ENCODE results near the gene ADGRG2. TPM values are rescaled to one million over a fixed set of nuclear protein-coding genes. Genes with fewer than 3 reads are reported as not detected.

The ADGRG2 gene
- total RNA-seq, 1 donor from 2014 or later, result 0.81 TPM

GRCh38 chrX:18998653-18999052 lies 123.6 kb downstream of the ADGRG2 start:
- Mint-ChIP-seq H3K27ac (no peak overlapping the region), H3K27me3 (no peaks in the 10 kb centered on the region), H3K36me3 (ENCODE audit: insufficient read depth) (no peaks in the 10 kb centered on the region), H3K9me3 (ENCODE audit: low read depth) (no peaks in the 10 kb centered on the region), H3K4me3 (ENCODE audit: low read depth) (no peak overlapping the region), H3K4me1 (ENCODE audit: low read depth) (peaks cover 2% of the 10 kb centered on the region)
- TF ChIP-seq, protein P1, sequence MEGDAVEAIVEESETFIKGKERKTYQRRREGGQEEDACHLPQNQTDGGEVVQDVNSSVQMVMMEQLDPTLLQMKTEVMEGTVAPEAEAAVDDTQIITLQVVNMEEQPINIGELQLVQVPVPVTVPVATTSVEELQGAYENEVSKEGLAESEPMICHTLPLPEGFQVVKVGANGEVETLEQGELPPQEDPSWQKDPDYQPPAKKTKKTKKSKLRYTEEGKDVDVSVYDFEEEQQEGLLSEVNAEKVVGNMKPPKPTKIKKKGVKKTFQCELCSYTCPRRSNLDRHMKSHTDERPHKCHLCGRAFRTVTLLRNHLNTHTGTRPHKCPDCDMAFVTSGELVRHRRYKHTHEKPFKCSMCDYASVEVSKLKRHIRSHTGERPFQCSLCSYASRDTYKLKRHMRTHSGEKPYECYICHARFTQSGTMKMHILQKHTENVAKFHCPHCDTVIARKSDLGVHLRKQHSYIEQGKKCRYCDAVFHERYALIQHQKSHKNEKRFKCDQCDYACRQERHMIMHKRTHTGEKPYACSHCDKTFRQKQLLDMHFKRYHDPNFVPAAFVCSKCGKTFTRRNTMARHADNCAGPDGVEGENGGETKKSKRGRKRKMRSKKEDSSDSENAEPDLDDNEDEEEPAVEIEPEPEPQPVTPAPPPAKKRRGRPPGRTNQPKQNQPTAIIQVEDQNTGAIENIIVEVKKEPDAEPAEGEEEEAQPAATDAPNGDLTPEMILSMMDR (IDR thresholded peaks at IDR 0.05; ENCODE audit: unreplicated experiment), result no peak
- DNase-seq (ENCODE audit: low spot score, unreplicated experiment), result no peak

DNA sequence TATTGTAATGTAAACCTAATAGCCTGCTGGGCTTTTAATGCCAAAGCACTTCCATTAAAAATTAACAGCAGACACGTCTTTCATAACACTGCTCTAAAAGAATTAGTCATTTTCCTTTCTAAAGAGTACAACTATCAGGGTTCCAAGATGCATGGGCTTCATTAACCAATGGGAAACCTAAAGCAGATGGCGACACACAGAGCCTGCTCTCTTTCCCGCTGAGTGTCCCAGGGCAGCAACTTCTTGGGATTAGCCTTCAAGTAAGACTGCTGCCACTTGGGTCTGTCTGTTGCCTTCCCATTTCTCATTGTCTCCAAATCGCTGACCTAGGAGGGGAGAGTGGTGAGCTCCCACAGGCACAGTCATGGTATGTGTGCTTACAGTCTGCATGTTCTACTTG lies 124.4 kb downstream of the ADGRG2 start:
- Mint-ChIP-seq H3K27ac (no peak overlapping the region), H3K4me1 (ENCODE audit: low read depth) (peaks cover 5% of the 10 kb centered on the region), H3K9me3 (ENCODE audit: low read depth) (peaks cover under 1% of the 10 kb centered on the region), H3K4me3 (ENCODE audit: low read depth) (no peak overlapping the region), H3K27me3 (no peaks in the 10 kb centered on the region), H3K36me3 (ENCODE audit: insufficient read depth) (no peaks in the 10 kb centered on the region)
- TF ChIP-seq, protein P1 (IDR thresholded peaks at IDR 0.05; ENCODE audit: unreplicated experiment), result no peak
- no peak for DNase-seq (ENCODE audit: low spot score, unreplicated experiment)

GRCh38 chrX:18996536-18996935 lies 125.7 kb downstream of the ADGRG2 start:
- Mint-ChIP-seq H3K36me3 (ENCODE audit: insufficient read depth) (no peaks in the 10 kb centered on the region), H3K4me3 (ENCODE audit: low read depth) (no peak overlapping the region), H3K27me3 (no peaks in the 10 kb centered on the region), H3K9me3 (ENCODE audit: low read depth) (peaks cover 2% of the 10 kb centered on the region), H3K27ac (no peak overlapping the region), H3K4me1 (ENCODE audit: low read depth) (peaks cover 10% of the 10 kb centered on the region)
- TF ChIP-seq, protein P1 (IDR thresholded peaks at IDR 0.05; ENCODE audit: unreplicated experiment), result no peak
- no peak for DNase-seq (ENCODE audit: low spot score, unreplicated experiment)

DNA sequence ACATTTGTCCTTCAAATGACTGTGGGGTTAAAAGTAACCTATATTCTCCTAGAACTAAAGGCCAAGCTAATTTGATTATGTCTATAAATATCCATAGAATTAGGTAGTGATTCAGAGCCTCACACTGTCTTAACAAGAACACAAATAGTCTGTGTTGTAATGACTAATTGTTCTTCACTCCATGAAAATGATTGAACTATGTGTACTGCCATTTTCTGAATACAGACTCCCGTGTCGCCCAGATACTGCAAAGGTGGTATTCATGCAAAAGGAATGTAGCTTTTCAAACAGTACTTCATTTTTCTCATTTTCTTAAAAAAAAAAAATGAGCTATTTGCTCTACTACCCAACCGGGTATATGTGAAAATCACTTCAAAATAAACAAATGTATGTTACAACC lies 127.0 kb downstream of the ADGRG2 start:
- Mint-ChIP-seq H3K36me3 (ENCODE audit: insufficient read depth) (no peaks in the 10 kb centered on the region), H3K4me1 (ENCODE audit: low read depth) (peaks cover 10% of the 10 kb centered on the region), H3K27me3 (no peaks in the 10 kb centered on the region), H3K27ac (no peak overlapping the region), H3K4me3 (ENCODE audit: low read depth) (no peak overlapping the region), H3K9me3 (ENCODE audit: low read depth) (peaks cover 2% of the 10 kb centered on the region)
- TF ChIP-seq, protein P1 (IDR thresholded peaks at IDR 0.05; ENCODE audit: unreplicated experiment), result no peak
- DNase-seq (ENCODE audit: low spot score, unreplicated experiment), result no peak

DNA sequence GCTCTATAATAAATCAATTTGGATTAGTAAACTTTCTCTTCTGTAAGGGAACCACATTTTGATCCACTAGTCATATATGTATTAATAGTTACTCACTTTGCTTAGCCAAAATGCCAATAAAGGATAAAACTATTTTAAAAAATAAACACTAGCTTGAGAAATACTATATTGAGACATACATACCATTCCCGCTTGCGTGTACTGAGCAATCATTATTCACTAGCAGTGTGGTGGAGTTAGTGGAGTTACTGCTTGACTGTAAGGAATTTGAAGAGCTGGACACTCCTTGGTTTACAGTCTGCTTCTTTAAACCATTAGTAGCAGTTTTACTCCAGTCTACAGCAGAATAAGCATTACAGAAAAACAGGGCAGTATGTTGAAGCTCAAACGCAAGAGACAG lies 127.6 kb downstream of the ADGRG2 start:
- DNase-seq (ENCODE audit: low spot score, unreplicated experiment), result no peak
- TF ChIP-seq, protein P1 (IDR thresholded peaks at IDR 0.05; ENCODE audit: unreplicated experiment), result no peak
- Mint-ChIP-seq H3K27me3 (no peaks in the 10 kb centered on the region), H3K9me3 (ENCODE audit: low read depth) (peaks cover 2% of the 10 kb centered on the region), H3K27ac (peak overlapping the region; percentile 49), H3K4me3 (ENCODE audit: low read depth) (no peak overlapping the region), H3K36me3 (ENCODE audit: insufficient read depth) (no peaks in the 10 kb centered on the region), H3K4me1 (ENCODE audit: low read depth) (peaks cover 10% of the 10 kb centered on the region)

Measured in progenitor cell of endocrine pancreas (in vitro differentiated cells).